GM19397 (cell line): ENCODE measurements around the gene COPB2.

Source experiments
- ATAC-seq: cut with Tn5 transposase; IDR thresholded peaks from one replicate; pipeline ENCODE4 v1.9.1; 2021; ENCODE audit warnings: mild to moderate bottlenecking, moderate library complexity; ENCODE audit not compliant: unreplicated experiment

COPB2 gene

GRCh38 chr3:139329364-139329850 lies 60.0 kb downstream of the COPB2 start:
- peak; percentile 96 for ATAC-seq

GRCh38 chr3:139328356-139328755 lies 61.1 kb downstream of the COPB2 start:
- no peak for ATAC-seq

DNA sequence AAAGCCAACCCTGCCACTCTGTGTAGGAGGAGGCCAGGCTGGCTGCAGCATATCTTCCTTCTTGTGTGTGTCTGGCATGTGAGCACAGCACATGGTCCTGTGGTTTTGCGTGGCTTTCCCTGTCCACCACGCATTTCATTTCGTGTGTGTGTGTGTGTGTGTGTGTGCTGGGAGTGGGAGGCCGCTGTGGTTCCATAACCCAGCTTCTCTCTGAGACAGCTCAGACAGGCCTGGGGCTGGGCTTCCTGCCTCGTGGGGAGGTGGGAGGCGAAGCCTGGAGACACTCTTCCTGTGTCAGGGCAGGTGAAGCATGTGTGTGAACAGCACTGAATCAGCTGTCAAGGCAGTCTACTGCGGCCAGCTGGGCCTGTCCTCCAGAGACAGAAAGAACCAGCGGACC lies 61.6 kb downstream of the COPB2 start:
- ATAC-seq = no peak

DNA sequence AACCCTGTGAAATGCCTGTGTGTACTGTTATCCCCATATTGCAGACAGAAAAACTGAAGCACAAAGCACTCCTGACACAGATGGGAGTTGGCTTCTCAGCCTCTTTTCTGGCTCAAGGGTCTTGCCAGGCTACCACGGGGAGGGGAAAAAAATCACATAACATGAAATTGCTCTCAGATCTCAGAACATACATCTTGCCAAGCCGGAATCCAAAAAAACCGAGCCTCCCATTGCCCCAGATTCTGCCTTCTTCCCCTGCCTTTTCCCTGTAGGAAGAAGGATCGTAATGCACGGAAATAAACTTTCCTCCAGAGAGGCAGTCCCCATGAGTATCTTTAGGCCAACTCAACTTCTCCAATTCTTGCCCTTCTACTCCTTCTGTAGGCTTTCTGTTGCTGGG lies 62.2 kb downstream of the COPB2 start:
- no peak for ATAC-seq

GRCh38 chr3:139326707-139327106 lies 62.7 kb downstream of the COPB2 start:
- no peak for ATAC-seq

DNA sequence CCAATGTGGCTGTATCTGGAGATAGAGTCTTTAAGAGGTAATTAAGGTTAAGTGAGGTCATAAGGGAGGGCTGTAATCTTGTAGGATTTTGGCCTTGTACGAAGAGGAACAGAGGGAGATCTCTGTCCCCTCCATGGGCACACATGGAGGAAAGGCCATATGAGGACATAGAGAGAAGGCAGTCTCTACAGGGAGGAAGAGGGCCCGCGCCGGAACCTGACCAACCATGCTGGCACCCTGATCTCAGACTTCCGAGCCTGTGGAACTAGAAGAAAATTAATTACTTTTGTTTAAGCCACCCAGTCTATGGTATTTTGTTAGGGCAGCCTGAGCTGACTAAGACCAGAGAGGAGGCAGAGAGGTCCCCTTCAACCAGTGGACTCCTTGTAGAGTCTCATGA lies 63.3 kb downstream of the COPB2 start:
- ATAC-seq = no peak

DNA sequence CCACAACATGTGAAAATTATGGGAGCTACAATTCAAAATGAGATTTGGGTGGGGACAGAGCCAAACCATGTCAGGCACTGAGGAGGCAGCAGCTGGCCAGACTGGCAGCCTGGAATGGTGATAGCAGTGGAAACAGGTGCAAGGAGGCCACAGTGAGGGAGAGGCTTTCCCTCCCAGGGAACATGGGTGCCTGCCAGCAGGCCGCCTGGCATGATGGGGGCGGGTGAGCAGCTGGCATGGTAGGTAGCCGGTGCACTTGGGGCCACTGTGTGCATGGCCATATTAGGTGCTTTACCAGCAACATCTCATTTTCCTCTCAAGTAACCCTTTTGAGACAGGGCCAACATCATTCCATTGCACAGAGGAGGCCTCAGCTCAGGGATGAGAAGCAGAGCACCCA lies 63.9 kb downstream of the COPB2 start:
- ATAC-seq = no peak

DNA sequence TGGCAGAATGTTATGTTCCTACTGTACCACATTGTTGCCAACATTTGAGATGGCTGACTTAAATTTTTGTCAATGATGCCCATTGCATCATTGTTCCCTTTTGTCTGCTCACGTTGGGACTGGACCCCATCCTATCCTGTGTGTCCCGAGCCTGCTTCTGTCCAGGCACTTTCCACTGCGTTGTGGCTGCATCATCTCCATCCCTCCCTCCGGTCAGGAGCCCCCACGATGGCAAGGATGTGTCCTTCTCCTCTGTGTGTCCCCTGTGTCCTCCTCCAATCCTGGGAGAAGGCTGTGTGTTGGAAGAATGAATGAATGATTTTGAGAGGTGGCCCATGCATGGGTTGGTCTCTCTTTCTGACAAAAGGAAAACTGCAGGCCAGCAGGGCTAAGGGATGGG lies 65.0 kb downstream of the COPB2 start:
- ATAC-seq = no peak

GRCh38 chr3:139323146-139323545 lies 66.3 kb downstream of the COPB2 start:
- no peak for ATAC-seq

DNA sequence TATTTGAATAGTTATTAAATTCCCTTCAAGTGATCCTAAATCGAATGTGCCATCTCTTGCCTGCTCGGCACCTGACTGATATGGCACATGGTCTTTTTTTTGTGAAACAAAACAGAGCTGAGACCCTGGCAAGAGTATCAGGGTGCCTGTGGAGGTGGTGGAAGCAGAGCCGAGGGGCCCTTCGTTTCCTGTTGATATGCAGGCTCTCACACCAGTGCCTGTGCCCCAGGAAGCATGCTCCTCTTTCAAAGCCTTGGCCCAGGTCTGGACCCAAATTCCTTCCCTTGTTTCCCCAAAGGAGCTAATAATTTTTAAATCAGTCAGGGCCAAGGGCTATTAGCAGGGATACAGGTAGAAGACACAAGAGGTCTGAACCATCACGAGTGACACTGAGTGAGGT lies 67.1 kb downstream of the COPB2 start:
- ATAC-seq = no peak

DNA sequence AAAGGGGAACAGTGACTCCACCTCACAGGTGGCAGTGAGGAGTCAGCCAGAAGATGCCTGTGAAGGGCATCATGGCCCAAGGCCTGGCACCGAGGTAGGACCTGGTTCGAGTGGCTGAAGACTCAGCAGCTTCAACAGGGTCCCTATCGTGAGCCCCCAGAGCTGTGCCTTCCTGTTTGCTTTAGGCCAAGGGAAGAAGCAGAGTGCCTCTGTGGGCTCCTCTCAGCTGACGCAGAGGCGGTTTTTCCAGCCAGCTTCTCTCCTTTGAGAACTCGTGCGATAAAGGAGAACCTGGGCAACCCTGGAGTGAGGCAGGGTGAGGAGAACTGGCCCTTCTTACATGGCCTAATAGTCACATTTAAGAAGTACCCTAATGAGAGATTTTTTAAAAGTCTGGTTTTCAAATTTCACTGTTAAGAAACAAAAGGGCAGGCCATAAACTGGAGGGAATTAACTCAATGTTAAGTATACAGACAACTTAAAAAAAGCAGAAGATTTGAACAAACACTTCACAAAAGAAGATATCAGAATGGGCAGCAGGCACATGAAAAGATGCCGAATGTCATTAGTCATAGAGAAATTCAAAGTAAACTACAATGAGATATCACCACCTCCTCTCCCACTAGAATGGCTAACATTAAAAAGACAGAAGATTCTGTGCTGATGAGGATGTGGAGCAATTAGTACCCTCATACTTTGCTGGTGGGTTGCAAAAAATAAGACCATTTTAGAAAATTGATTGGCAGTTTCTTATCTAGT lies 68.7 kb downstream of the COPB2 start:
- no peak for ATAC-seq

GRCh38 chr3:139319428-139320402 lies 69.7 kb downstream of the COPB2 start:
- no peak for ATAC-seq

DNA sequence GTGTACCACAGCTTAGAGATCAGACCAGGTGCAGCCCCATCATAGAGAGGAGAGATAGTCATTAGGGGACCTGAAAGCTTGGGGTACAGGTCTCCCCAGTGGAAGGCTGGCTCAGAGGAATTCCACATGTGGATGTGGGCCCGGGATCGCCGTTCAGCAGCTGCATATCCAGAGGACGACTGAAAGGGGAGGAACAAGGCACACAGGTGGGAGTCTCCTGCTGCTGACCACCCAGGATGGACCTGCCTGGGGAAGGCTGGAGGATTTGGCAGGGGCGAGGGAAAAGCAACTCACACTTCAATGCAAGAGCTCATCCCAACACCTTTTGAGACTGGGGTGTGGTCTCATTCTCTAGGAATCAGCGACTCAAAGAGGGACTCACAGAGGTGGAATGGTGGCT lies 70.6 kb downstream of the COPB2 start:
- ATAC-seq = no peak

- no peak for ATAC-seq
These were observed 71.0 kb downstream of the COPB2 start for GRCh38 chr3:139318431-139318816.

GRCh38 chr3:139317660-139318430 lies 71.6 kb downstream of the COPB2 start:
- ATAC-seq = no peak

DNA sequence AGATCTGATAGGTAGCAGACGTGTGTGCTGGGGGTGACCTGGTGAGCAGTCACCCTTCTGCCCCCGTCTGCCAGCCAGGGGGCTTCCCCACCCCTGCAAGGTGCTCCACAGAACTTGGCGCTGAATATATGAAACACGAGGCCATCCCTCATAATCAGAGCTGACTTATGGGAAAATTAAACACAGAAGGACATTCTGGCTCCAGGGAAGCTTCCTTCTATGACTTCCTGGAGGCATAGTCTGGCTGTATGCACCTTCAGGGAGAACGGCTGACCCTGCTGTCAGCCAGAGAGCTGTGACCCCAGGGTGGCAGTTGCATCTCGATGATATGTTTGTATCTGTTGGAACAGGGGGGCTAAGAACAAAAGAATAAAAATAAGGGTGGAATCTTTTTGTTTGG lies 72.2 kb downstream of the COPB2 start:
- no peak for ATAC-seq

GRCh38 chr3:139313921-139314320 lies 75.5 kb downstream of the COPB2 start:
- no peak for ATAC-seq

- no peak for ATAC-seq
These were observed 76.5 kb downstream of the COPB2 start for GRCh38 chr3:139312959-139313358.

DNA sequence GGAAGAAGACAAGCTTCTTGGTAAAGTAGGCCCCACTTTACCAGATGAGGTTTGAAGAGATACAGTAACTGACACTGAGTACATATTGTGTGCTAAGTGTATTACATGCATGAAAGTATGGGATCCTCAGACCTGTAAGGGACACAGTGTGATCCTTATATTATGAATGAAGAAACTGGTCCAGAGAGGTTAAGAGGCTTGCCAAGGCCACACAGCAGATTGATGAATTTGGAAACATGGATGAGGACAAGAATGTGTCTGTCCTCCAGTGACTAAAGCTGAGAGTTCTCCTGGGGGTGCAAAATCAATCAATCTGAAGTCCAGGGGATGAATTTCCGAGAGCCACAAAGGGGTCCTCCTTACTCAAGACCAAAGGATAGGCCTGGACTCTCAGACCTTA lies 77.0 kb downstream of the COPB2 start:
- ATAC-seq = no peak

- no peak for ATAC-seq
These were observed 77.9 kb downstream of the COPB2 start for GRCh38 chr3:139311557-139311956.

- ATAC-seq = no peak
These were observed 78.9 kb downstream of the COPB2 start for GRCh38 chr3:139310474-139310933.
